Lung (tissue), 12 donors: Measurements from ENCODE around the gene TRIM34. TPM values are rescaled to one million over a fixed set of nuclear protein-coding genes. Genes with fewer than 3 reads are reported as not detected.
A peak's percentile ranks its signal among the peaks of the same experiment; 100 is the strongest.
"Not testable (repeated sequence)": the region's sequence is repeated elsewhere in the genome, so short reads cannot be mapped to it uniquely, and the experiment has no call there.

Experiments
- ATAC-seq: fragments of 200-7000 bp; cut with Tn5 transposase; one replicate; pipeline ENCODE4 v1.9.1; 2020; ENCODE audit warnings: moderate number of reproducible peaks; ENCODE audit not compliant: insufficient read depth, low FRiP score
- DNase-seq, 3 donors: peaks; one replicate each; pipeline ENCODE4 v3.0.0-alpha.2; 2013 to 2017
- H3K27ac ChIP-seq, 2 donors: one replicate each; pipeline ENCODE4 v1.5.1; 2013; ENCODE audit warnings: mild to moderate bottlenecking in 2 of 2, moderate library complexity in 2 of 2, control low read depth in 1 of 2, inconsistent platforms in 1 of 2, low read depth in 1 of 2, low read length in 1 of 2
- H3K27me3 ChIP-seq, 3 donors: one replicate each; pipeline ENCODE4 v1.5.1; 2013; ENCODE audit warnings: low read length in 2 of 3; ENCODE audit not compliant: control insufficient read depth in 3 of 3, insufficient read depth in 3 of 3
- H3K36me3 ChIP-seq, 4 donors: one replicate each; pipeline ENCODE4 v1.5.1; 2013; ENCODE audit warnings: low read length in 4 of 4, mild to moderate bottlenecking in 1 of 4, moderate library complexity in 1 of 4; ENCODE audit not compliant: control insufficient read depth in 4 of 4, insufficient read depth in 4 of 4
- H3K4me1 ChIP-seq, 5 donors: one replicate each; pipeline ENCODE4 v1.5.1; 2013; ENCODE audit warnings: low read length in 5 of 5, mild to moderate bottlenecking in 2 of 5, moderate library complexity in 1 of 5; ENCODE audit not compliant: control insufficient read depth in 5 of 5, insufficient read depth in 5 of 5
- H3K4me3 ChIP-seq: one replicate; pipeline ENCODE4 v1.5.1; 2013; ENCODE audit warnings: mild to moderate bottlenecking, control low read depth, moderate library complexity
- H3K9ac ChIP-seq, 2 donors: one replicate each; pipeline ENCODE4 v1.5.1; 2013; ENCODE audit warnings: low read length in 2 of 2, control low read depth in 1 of 2; ENCODE audit not compliant: insufficient read depth in 1 of 2
- H3K9me3 ChIP-seq, 4 donors: one replicate each; pipeline ENCODE4 v1.5.1; 2013; ENCODE audit warnings: low read length in 3 of 4, mild to moderate bottlenecking in 1 of 4, moderate library complexity in 1 of 4; ENCODE audit not compliant: control insufficient read depth in 4 of 4, insufficient read depth in 3 of 4
- CTCF ChIP-seq: IDR thresholded peaks from 2 replicates; pipeline ENCODE4 v1.5.1; 2012; ENCODE audit warnings: mild to moderate bottlenecking; ENCODE audit errors: control extremely low read depth, extremely low read depth
- WGBS, 2 donors: extraction: QIAGEN DNeasy Blood & Tissue Kit; methylation state at CpG; one replicate each; pipeline ENCODE4 v1.1.7; 2013; 5-methylcytosine and 5-hydroxymethylcytosine counted together
- polyA plus RNA-seq, 2 donors: library from polyadenylated mRNA; stranded (reverse); fragments of 200-250 nt; gene quantifications; one replicate each; pipeline ENCODE4 v1.2.1, GENCODE V29; 2013
- total RNA-seq, 2 donors: library from RNA; depleted of rRNA in 1 of 2; stranded (reverse); fragments of >200 nt in 1 of 2; gene quantifications; one replicate each; pipeline ENCODE4 v1.2.1, GENCODE V29; 2014 to 2021
- donor health status: control.
- donor health status: control.
- donor health status: Bipolar disorder and iron deficiency.
- donor health status: healthy.
- donor health status: DM: yes; HTN: yes; CAD: no.

Gene TRIM34
- total and polyA plus RNA-seq, 4 donors = 4.1 to 10.9 (median 8.2) TPM

DNA sequence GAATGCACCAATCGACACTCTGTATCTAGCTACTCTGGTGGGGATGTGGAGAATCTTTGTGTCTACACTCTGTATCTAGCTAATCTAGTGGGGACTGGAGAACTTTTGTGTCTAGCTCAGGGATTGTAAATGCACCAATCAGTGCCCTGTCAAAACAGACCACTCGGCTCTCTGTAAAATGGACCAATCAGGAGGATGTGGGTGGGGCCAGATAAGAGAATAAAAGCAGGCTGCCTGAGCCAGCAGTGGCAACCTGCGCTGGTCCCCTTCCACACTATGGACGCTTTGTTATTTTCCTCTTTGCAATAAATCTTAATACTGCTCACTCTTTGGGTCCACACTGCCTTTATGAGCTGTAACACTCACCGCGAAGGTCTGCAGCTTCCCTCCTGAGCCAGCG is 58.8 kb downstream of the TRIM34 start:
- WGBS, 2 donors = 39 to 52% methylated on average over 7 of the region's 7 CpGs
- DNase-seq, ATAC-seq, H3K4me3 ChIP-seq, H3K27ac ChIP-seq, H3K4me1 ChIP-seq, H3K9me3 ChIP-seq, H3K27me3 ChIP-seq: not testable (repeated sequence)
- H3K9ac ChIP-seq = peak overlapping the region in 1 of 2 donors; percentile 96
- H3K36me3 ChIP-seq = peaks cover 2 to 13% (median 9%) of the 10 kb centered on the region in 4 donors

DNA sequence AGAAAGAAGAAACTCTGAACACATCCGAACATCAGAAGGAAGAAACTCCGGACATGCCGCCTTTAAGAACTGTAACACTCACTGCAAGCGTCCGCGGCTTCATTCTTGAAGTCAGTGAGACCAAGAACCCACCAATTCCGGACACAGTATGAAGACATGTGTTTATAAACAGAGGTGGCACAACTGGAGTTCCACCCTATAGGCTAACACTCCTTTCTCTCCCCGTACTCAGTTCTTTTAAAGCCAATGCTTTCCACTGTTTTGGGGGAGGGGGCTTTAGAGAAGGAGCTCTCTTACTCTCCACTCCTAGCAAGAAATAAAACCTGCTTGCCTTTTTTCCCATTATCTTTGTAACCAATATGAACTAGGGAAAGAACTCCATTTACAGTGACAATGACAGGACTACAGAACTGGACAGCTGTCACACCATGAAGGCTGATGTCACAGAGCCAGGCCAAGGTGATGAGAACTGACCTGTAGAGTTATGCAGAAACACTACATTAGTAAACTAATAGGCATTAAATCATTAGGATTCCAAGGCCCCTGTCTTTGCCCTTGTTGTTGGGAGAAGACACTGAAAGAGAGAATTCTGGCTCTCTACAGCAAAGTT is 59.3 kb downstream of the TRIM34 start:
- peak overlapping the region; percentile 52 for H3K4me3 ChIP-seq
- DNase-seq (peak; percentile 24 to 59 (median 58)), ATAC-seq (no peak)
- no peaks in the 10 kb centered on the region for H3K27me3 ChIP-seq
- H3K9ac ChIP-seq = peak overlapping the region; percentile 93 to 96
- H3K9me3 ChIP-seq = peaks cover 0 to 3% (median 0%) of the 10 kb centered on the region in 4 donors
- H3K36me3 ChIP-seq = peaks cover 0 to 8% (median 6%) of the 10 kb centered on the region in 4 donors
- H3K4me1 ChIP-seq = peaks cover 0 to 5% (median 3%) of the 10 kb centered on the region in 5 donors
- H3K27ac ChIP-seq = peak overlapping the region; percentile 88 to 99
- 4 to 24% methylated on average over 6 to 8 of the region's 8 CpGs for WGBS, 2 donors
- no peak for TF ChIP-seq CTCF

- Histone ChIP-seq H3K27ac (peak within 1 kb of the TSS; percentile 88 to 99), H3K36me3 (peaks cover 0 to 6% (median 2%) of the 10 kb centered on the region in 4 donors), H3K27me3 (no peaks in the 10 kb centered on the region), H3K4me1 (peaks cover 0 to 8% (median 5%) of the 10 kb centered on the region in 5 donors), H3K9ac (peak within 1 kb of the TSS; percentile 93 to 96), H3K9me3 (peaks cover 0 to 2% (median 0%) of the 10 kb centered on the region in 4 donors), H3K4me3 (peak within 1 kb of the TSS; percentile 52)
- peak; percentile 41 for TF ChIP-seq CTCF
- peak; percentile 97 for ATAC-seq
- WGBS, 2 donors = 1 to 2% methylated on average over 13 of the region's 13 CpGs
- peak; percentile 94 to 98 (median 98) for DNase-seq
Measured at GRCh38 chr11:5684646-5685362, 60.0 kb downstream of the TRIM34 start, which contains the start of gene TRIM5. Gene TRIM5 (minus strand): TSS chr11:5685074. CDS start chr11:5680177, 4,897 bp downstream.

DNA sequence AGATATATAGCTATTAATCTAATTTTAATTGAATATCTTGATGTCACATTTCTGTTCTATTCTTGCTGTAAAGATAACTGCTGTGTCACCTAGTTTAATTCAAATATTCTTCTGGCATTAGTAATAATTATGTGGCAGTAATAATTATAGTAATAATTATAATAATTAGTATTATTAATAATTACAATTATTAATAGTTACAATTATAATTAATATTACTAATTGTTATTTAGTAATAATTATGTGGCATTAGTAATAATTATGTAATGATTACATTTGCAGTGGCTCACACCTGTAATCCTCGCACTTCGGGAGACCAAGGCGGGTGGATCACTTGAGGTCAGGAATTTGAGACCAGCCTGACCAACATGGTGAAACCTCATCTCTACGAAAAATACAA is 61.6 kb downstream of the TRIM34 start:
- no peak for ATAC-seq
- Histone ChIP-seq H3K9me3 (no peaks in the 10 kb centered on the region), H3K4me1 (peaks cover 0 to 11% (median 5%) of the 10 kb centered on the region in 5 donors), H3K27me3 (no peaks in the 10 kb centered on the region), H3K36me3 (no peaks in the 10 kb centered on the region), H3K27ac (no peak overlapping the region), H3K4me3 (no peak overlapping the region), H3K9ac (no peak overlapping the region)
- no peak for TF ChIP-seq CTCF
- no peak for DNase-seq
- 93 to 95% methylated on average over 4 of the region's 4 CpGs for WGBS, 2 donors
